Measurements from ENCODE around the gene BMP8A. TPM values are rescaled to one million over a fixed set of nuclear protein-coding genes. Genes with fewer than 3 reads are reported as not detected.
"Not testable (repeated sequence)": the region's sequence is repeated elsewhere in the genome, so short reads cannot be mapped to it uniquely, and the experiment has no call there.

The BMP8A gene
- total and polyA plus RNA-seq, 7 experiments from 2014 or later: 0.12 to 0.19 TPM; not detected in 5

GRCh38 chr1:39492118-39493042, 944 bp downstream of the BMP8A start:
- H3K9me3 ChIP-seq (ENCODE audit: control insufficient read depth in 2 of 3, low read length in 3 of 3); H3K4me3 ChIP-seq (ENCODE audit: low read length); H3K4me1 Mint-ChIP-seq; H3K9me3 Mint-ChIP-seq; H3K27ac ChIP-seq (ENCODE audit: low read depth, low read length); ATAC-seq; H3K36me3 Mint-ChIP-seq; H3K36me3 ChIP-seq (ENCODE audit: control insufficient read depth in 2 of 3, insufficient read depth in 3 of 3, low read length in 3 of 3); H3K27ac Mint-ChIP-seq; POLR2A ChIA-PET; DNase-seq; H3K27me3 ChIP-seq (ENCODE audit: control insufficient read depth in 2 of 2, insufficient read depth in 2 of 2, low read length in 2 of 2); intact Hi-C loops (cut with micrococcal nuclease); H3K4me1 ChIP-seq (ENCODE audit: control insufficient read depth in 2 of 2, insufficient read depth in 2 of 2, low read length in 2 of 2): not testable (repeated sequence)
- CTCF ChIA-PET: interaction anchor here (1.2 kb wide), 1 partner anchor 46 kb away, joined by 5 read pairs; no protein-coding TSS in a partner anchor
- Mint-ChIP-seq H3K4me3 (peak overlapping the region; percentile 52 to 84 (median 62)), H3K27me3 (peaks cover 23 to 39% (median 24%) of the 10 kb centered on the region in 5 donors)

- intact Hi-C loops (cut with micrococcal nuclease); H3K27me3 ChIP-seq (ENCODE audit: control insufficient read depth in 2 of 2, insufficient read depth in 2 of 2, low read length in 2 of 2); H3K36me3 ChIP-seq (ENCODE audit: control insufficient read depth in 2 of 3, insufficient read depth in 3 of 3, low read length in 3 of 3); ATAC-seq; H3K9me3 Mint-ChIP-seq; H3K4me1 ChIP-seq (ENCODE audit: control insufficient read depth in 2 of 2, insufficient read depth in 2 of 2, low read length in 2 of 2); H3K27ac ChIP-seq (ENCODE audit: low read depth, low read length); H3K4me3 ChIP-seq (ENCODE audit: low read length); H3K4me1 Mint-ChIP-seq; H3K9me3 ChIP-seq (ENCODE audit: control insufficient read depth in 2 of 3, low read length in 3 of 3); DNase-seq; POLR2A ChIA-PET; H3K36me3 Mint-ChIP-seq: not testable (repeated sequence)
- peaks cover 23 to 39% (median 27%) of the 10 kb centered on the region in 5 donors for H3K27me3 Mint-ChIP-seq
- peak overlapping the region; percentile 27 to 84 (median 62) for H3K4me3 Mint-ChIP-seq
- CTCF ChIA-PET: interaction anchor here (0.6 kb wide), 1 partner anchor 237 kb away, joined by 3 read pairs; no protein-coding TSS in a partner anchor
- H3K27ac Mint-ChIP-seq: peak overlapping the region in 1 of 9 donors; percentile 24
Observed at GRCh38 chr1:39493043-39493810, 1.8 kb downstream of the BMP8A start.

GRCh38 chr1:39494671-39495410, 3.4 kb downstream of the BMP8A start:
- H3K27ac Mint-ChIP-seq: no peak overlapping the region
- H3K4me1 Mint-ChIP-seq: peaks cover 0 to 6% (median 3%) of the 10 kb centered on the region in 7 donors
- no peaks in the 10 kb centered on the region for H3K4me1 ChIP-seq (ENCODE audit: control insufficient read depth in 2 of 2, insufficient read depth in 2 of 2, low read length in 2 of 2)
- peaks cover 23 to 38% (median 28%) of the 10 kb centered on the region in 5 donors for H3K27me3 Mint-ChIP-seq
- no peak overlapping the region for H3K4me3 ChIP-seq (ENCODE audit: low read length)
- H3K27ac ChIP-seq (ENCODE audit: low read depth, low read length): no peak overlapping the region
- ChIA-PET POLR2A (no interaction called here), CTCF (no interaction called here)
- no peak for ATAC-seq
- H3K4me3 Mint-ChIP-seq: peak overlapping the region in 1 of 10 donors; percentile 59
- DNase-seq: no peak
- intact Hi-C loops (cut with micrococcal nuclease): no loop called here
- H3K9me3 ChIP-seq (ENCODE audit: control insufficient read depth in 2 of 3, low read length in 3 of 3): no peaks in the 10 kb centered on the region
- no peaks in the 10 kb centered on the region for H3K36me3 Mint-ChIP-seq
- no peaks in the 10 kb centered on the region for H3K36me3 ChIP-seq (ENCODE audit: control insufficient read depth in 2 of 3, insufficient read depth in 3 of 3, low read length in 3 of 3)
- no peaks in the 10 kb centered on the region for H3K9me3 Mint-ChIP-seq
- H3K27me3 ChIP-seq (ENCODE audit: control insufficient read depth in 2 of 2, insufficient read depth in 2 of 2, low read length in 2 of 2): no peaks in the 10 kb centered on the region

- H3K36me3 ChIP-seq (ENCODE audit: control insufficient read depth in 2 of 3, insufficient read depth in 3 of 3, low read length in 3 of 3); H3K27ac ChIP-seq (ENCODE audit: low read depth, low read length); ATAC-seq; H3K36me3 Mint-ChIP-seq; H3K9me3 Mint-ChIP-seq; POLR2A ChIA-PET; CTCF ChIA-PET; H3K4me3 ChIP-seq (ENCODE audit: low read length); DNase-seq; H3K27me3 ChIP-seq (ENCODE audit: control insufficient read depth in 2 of 2, insufficient read depth in 2 of 2, low read length in 2 of 2); H3K4me1 ChIP-seq (ENCODE audit: control insufficient read depth in 2 of 2, insufficient read depth in 2 of 2, low read length in 2 of 2); H3K9me3 ChIP-seq (ENCODE audit: control insufficient read depth in 2 of 3, low read length in 3 of 3); intact Hi-C loops (cut with micrococcal nuclease); H3K27ac Mint-ChIP-seq; H3K4me3 Mint-ChIP-seq; H3K4me1 Mint-ChIP-seq: not testable (repeated sequence)
- peaks cover 23 to 32% (median 28%) of the 10 kb centered on the region in 5 donors for H3K27me3 Mint-ChIP-seq
Observed at GRCh38 chr1:39496520-39496919, 5.1 kb downstream of the BMP8A start.

- H3K27me3 Mint-ChIP-seq: peaks cover 23 to 28% (median 27%) of the 10 kb centered on the region in 5 donors
- no peaks in the 10 kb centered on the region for H3K36me3 ChIP-seq (ENCODE audit: control insufficient read depth in 2 of 3, insufficient read depth in 3 of 3, low read length in 3 of 3)
- DNase-seq (no peak), ATAC-seq (no peak)
- no peak overlapping the region for H3K27ac Mint-ChIP-seq
- intact Hi-C loops (cut with micrococcal nuclease): no loop called here
- H3K27me3 ChIP-seq (ENCODE audit: control insufficient read depth in 2 of 2, insufficient read depth in 2 of 2, low read length in 2 of 2): no peaks in the 10 kb centered on the region
- no peak overlapping the region for H3K4me3 ChIP-seq (ENCODE audit: low read length)
- no peaks in the 10 kb centered on the region for H3K9me3 Mint-ChIP-seq
- no peaks in the 10 kb centered on the region for H3K4me1 Mint-ChIP-seq
- ChIA-PET CTCF (no interaction called here), POLR2A (no interaction called here)
- H3K9me3 ChIP-seq (ENCODE audit: control insufficient read depth in 2 of 3, low read length in 3 of 3): no peaks in the 10 kb centered on the region
- H3K36me3 Mint-ChIP-seq: no peaks in the 10 kb centered on the region
- H3K27ac ChIP-seq (ENCODE audit: low read depth, low read length): no peak overlapping the region
- no peaks in the 10 kb centered on the region for H3K4me1 ChIP-seq (ENCODE audit: control insufficient read depth in 2 of 2, insufficient read depth in 2 of 2, low read length in 2 of 2)
- H3K4me3 Mint-ChIP-seq: no peak overlapping the region
Observed at GRCh38 chr1:39497585-39497984, 6.1 kb downstream of the BMP8A start.

GRCh38 chr1:39498096-39498710, 6.8 kb downstream of the BMP8A start:
- H3K4me1 Mint-ChIP-seq; H3K36me3 ChIP-seq (ENCODE audit: control insufficient read depth in 2 of 3, insufficient read depth in 3 of 3, low read length in 3 of 3); CTCF ChIA-PET; H3K36me3 Mint-ChIP-seq; H3K27ac Mint-ChIP-seq; H3K9me3 ChIP-seq (ENCODE audit: control insufficient read depth in 2 of 3, low read length in 3 of 3); H3K4me3 Mint-ChIP-seq; H3K4me1 ChIP-seq (ENCODE audit: control insufficient read depth in 2 of 2, insufficient read depth in 2 of 2, low read length in 2 of 2); ATAC-seq; H3K27me3 ChIP-seq (ENCODE audit: control insufficient read depth in 2 of 2, insufficient read depth in 2 of 2, low read length in 2 of 2); DNase-seq; H3K9me3 Mint-ChIP-seq; H3K27ac ChIP-seq (ENCODE audit: low read depth, low read length); H3K4me3 ChIP-seq (ENCODE audit: low read length); intact Hi-C loops (cut with micrococcal nuclease); POLR2A ChIA-PET: not testable (repeated sequence)
- peaks cover 17 to 22% (median 21%) of the 10 kb centered on the region in 5 donors for H3K27me3 Mint-ChIP-seq
